ENCODE results near the gene TRIML1. TPM values are rescaled to one million over a fixed set of nuclear protein-coding genes. Genes with fewer than 3 reads are reported as not detected.

The TRIML1 gene
- total and polyA plus RNA-seq, 2 donors (not counting 1 experiment from before 2014, with no cell fraction given): not detected

DNA sequence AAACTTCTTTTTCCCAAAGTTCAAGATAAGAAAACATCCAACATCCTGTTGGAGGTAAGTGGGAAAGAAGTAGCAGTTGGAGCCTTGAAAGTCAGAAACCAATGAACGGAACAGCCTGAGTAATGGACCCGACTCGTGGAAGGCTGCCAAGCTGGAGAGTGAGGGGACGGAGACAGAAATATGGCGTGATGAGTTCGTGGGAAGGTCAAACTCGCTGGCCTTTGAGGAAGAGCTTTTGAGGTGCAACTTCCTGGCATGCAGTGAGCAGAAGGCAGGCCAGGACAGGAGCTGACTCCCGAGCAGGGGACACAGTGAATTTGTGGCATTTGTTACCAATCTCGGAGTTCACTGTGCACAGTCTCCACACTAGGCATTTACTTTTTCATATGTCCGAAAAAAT lies 1.0 kb upstream of the TRIML1 start:
- no peak overlapping the region for H3K27ac Mint-ChIP-seq

DNA sequence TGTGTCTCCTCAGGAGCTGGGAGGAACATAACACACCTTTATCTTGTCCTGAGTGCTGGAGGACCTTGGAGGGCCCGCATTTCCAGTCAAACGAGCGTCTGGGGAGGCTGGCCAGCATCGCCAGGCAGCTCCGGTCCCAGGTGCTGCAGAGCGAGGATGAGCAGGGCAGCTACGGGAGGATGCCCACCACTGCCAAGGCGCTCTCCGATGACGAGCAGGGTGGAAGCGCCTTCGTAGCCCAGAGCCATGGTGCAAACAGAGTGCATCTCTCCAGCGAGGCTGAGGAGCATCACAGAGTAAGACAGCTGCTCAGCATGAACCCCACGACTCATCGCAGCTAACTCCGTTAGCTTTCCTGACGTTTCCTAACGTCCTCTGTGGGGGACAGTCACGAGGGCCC lies 430 bp downstream of the TRIML1 start:
- no peaks in the 10 kb centered on the region for H3K27me3 Mint-ChIP-seq
- Histone ChIP-seq H3K4me1 (ENCODE audit: control insufficient read depth in 2 of 2, insufficient read depth in 2 of 2, low read length in 2 of 2) (no peaks in the 10 kb centered on the region), H3K9me3 (ENCODE audit: control extremely low read depth in 1 of 3, control insufficient read depth in 2 of 3, insufficient read depth in 1 of 3, low read length in 2 of 3) (peaks cover 0 to 18% (median 0%) of the 10 kb centered on the region in 3 donors), H3K9ac (ENCODE audit: low read length) (no peak overlapping the region), H2AFZ (ENCODE audit: insufficient read depth, low read depth, low read length, poor library complexity, severe bottlenecking) (no peak overlapping the region), H3K27ac (ENCODE audit: low read length in 2 of 2) (no peak overlapping the region), H3K4me3 (ENCODE audit: control extremely low read depth in 1 of 5, extremely low read depth in 1 of 5, insufficient read depth in 1 of 5, low read depth in 2 of 5, low read length in 4 of 5) (no peak overlapping the region), H4K20me1 (ENCODE audit: control insufficient read depth, insufficient read depth, low read length, poor library complexity, severe bottlenecking) (no peaks in the 10 kb centered on the region), H3K36me3 (replicated peaks in 1 of 2; ENCODE audit: control extremely low read depth in 1 of 2, control insufficient read depth in 1 of 2, extremely low read depth in 1 of 2, insufficient read depth in 2 of 2, low read length in 1 of 2) (no peaks in the 10 kb centered on the region), H3K4me2 (replicated peaks; ENCODE audit: low read depth, low read length, poor library complexity, severe bottlenecking) (no peak overlapping the region), H3K27me3 (replicated peaks in 1 of 4; ENCODE audit: control extremely low read depth in 1 of 4, control insufficient read depth in 3 of 4, insufficient read depth in 4 of 4, low read length in 3 of 4) (no peaks in the 10 kb centered on the region), H3K79me2 (ENCODE audit: control insufficient read depth, insufficient read depth, low read length) (no peaks in the 10 kb centered on the region)
- no peak overlapping the region for H3K4me3 Mint-ChIP-seq
- H3K4me1 Mint-ChIP-seq: no peaks in the 10 kb centered on the region
- POLR2A ChIA-PET: no interaction called here
- H3K9me3 Mint-ChIP-seq (ENCODE audit: insufficient read depth): no peaks in the 10 kb centered on the region
- intact Hi-C loops (cut with micrococcal nuclease): no loop called here
- no peak for ATAC-seq (ENCODE audit: low read depth)
- no peak overlapping the region for H3K27ac Mint-ChIP-seq
- TF ChIP-seq, protein P1, sequence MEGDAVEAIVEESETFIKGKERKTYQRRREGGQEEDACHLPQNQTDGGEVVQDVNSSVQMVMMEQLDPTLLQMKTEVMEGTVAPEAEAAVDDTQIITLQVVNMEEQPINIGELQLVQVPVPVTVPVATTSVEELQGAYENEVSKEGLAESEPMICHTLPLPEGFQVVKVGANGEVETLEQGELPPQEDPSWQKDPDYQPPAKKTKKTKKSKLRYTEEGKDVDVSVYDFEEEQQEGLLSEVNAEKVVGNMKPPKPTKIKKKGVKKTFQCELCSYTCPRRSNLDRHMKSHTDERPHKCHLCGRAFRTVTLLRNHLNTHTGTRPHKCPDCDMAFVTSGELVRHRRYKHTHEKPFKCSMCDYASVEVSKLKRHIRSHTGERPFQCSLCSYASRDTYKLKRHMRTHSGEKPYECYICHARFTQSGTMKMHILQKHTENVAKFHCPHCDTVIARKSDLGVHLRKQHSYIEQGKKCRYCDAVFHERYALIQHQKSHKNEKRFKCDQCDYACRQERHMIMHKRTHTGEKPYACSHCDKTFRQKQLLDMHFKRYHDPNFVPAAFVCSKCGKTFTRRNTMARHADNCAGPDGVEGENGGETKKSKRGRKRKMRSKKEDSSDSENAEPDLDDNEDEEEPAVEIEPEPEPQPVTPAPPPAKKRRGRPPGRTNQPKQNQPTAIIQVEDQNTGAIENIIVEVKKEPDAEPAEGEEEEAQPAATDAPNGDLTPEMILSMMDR (IDR thresholded peaks at IDR 0.05): no peak
- TF ChIP-seq EZH2 (IDR thresholded peaks at IDR 0.05; ENCODE audit: borderline replicate concordance, insufficient read depth, low read depth, low read length, poor library complexity, severe bottlenecking): no peak
- CTCF ChIA-PET: no interaction called here
- no peak for DNase-seq
- 86% methylated on average over 19 of the region's 19 CpGs for WGBS (ENCODE audit: insufficient coverage)

More for the DNA sequence above, 1.0 kb upstream of the TRIML1 start:
- no peaks in the 10 kb centered on the region for H3K4me1 ChIP-seq (ENCODE audit: control insufficient read depth in 2 of 2, insufficient read depth in 2 of 2, low read length in 2 of 2)
- no peaks in the 10 kb centered on the region for H4K20me1 ChIP-seq (ENCODE audit: control insufficient read depth, insufficient read depth, low read length, poor library complexity, severe bottlenecking)
- Mint-ChIP-seq H3K27me3 (no peaks in the 10 kb centered on the region), H3K9me3 (ENCODE audit: insufficient read depth) (no peaks in the 10 kb centered on the region), H3K4me3 (no peak overlapping the region), H3K4me1 (no peaks in the 10 kb centered on the region)
- CTCF ChIA-PET: no interaction called here
- H3K27me3 ChIP-seq (replicated peaks in 1 of 4; ENCODE audit: control extremely low read depth in 1 of 4, control insufficient read depth in 3 of 4, insufficient read depth in 4 of 4, low read length in 3 of 4): no peaks in the 10 kb centered on the region
- H3K9me3 ChIP-seq (ENCODE audit: control extremely low read depth in 1 of 3, control insufficient read depth in 2 of 3, insufficient read depth in 1 of 3, low read length in 2 of 3): peaks cover 0 to 7% (median 0%) of the 10 kb centered on the region in 3 donors
- no peak overlapping the region for H3K9ac ChIP-seq (ENCODE audit: low read length)
- 71% methylated on average over 9 of the region's 10 CpGs for WGBS (ENCODE audit: insufficient coverage)
- no peak overlapping the region for H3K4me2 ChIP-seq (replicated peaks; ENCODE audit: low read depth, low read length, poor library complexity, severe bottlenecking)
- no peak overlapping the region for H3K4me3 ChIP-seq (ENCODE audit: control extremely low read depth in 1 of 5, extremely low read depth in 1 of 5, insufficient read depth in 1 of 5, low read depth in 2 of 5, low read length in 4 of 5)
- H3K27ac ChIP-seq (ENCODE audit: low read length in 2 of 2): no peak overlapping the region
- ATAC-seq (ENCODE audit: low read depth): no peak
- no peak overlapping the region for H2AFZ ChIP-seq (ENCODE audit: insufficient read depth, low read depth, low read length, poor library complexity, severe bottlenecking)
- DNase-seq: no peak
- intact Hi-C loops (cut with micrococcal nuclease): no loop called here
- TF ChIP-seq EZH2 (IDR thresholded peaks at IDR 0.05; ENCODE audit: borderline replicate concordance, insufficient read depth, low read depth, low read length, poor library complexity, severe bottlenecking): no peak
- TF ChIP-seq, protein P1 (IDR thresholded peaks at IDR 0.05): no peak
- POLR2A ChIA-PET: no interaction called here
- H3K79me2 ChIP-seq (ENCODE audit: control insufficient read depth, insufficient read depth, low read length): no peaks in the 10 kb centered on the region
- H3K36me3 ChIP-seq (replicated peaks in 1 of 2; ENCODE audit: control extremely low read depth in 1 of 2, control insufficient read depth in 1 of 2, extremely low read depth in 1 of 2, insufficient read depth in 2 of 2, low read length in 1 of 2): no peaks in the 10 kb centered on the region

All from B cell (primary cell).